Activated CD4-positive, alpha-beta T cell treated with anti-CD3 and anti-CD28 coated beads for 48 hours (primary cell): ENCODE data around the gene HRG.
A peak's percentile ranks its signal among the peaks of the same experiment; 100 is the strongest.
"Not testable (repeated sequence)": the region's sequence is repeated elsewhere in the genome, so short reads cannot be mapped to it uniquely, and the experiment has no call there.

Experiments
- DNase-seq: peaks from one replicate; pipeline ENCODE4 v3.0.0-alpha.2; 2020

HRG gene

GRCh38 chr3:186665625-186666188, at the start of gene HRG:
TSS of gene HRG (plus strand) at chr3:186666014. CDS start at chr3:186666032, 18 bp downstream.
- no peak for DNase-seq

GRCh38 chr3:186616299-186616617, 49.6 kb upstream of the HRG start:
- DNase-seq = no peak

- DNase-seq = peak; percentile 92
Measured at GRCh38 chr3:186617036-186617946, 48.5 kb upstream of the HRG start.

- DNase-seq = no peak
Measured at GRCh38 chr3:186618318-186618938, 47.4 kb upstream of the HRG start.

- no peak for DNase-seq
Measured at GRCh38 chr3:186619787-186620212, 46.0 kb upstream of the HRG start.

GRCh38 chr3:186620213-186621092, 45.4 kb upstream of the HRG start:
- DNase-seq = no peak

GRCh38 chr3:186621894-186622650, 43.7 kb upstream of the HRG start:
- DNase-seq = no peak

GRCh38 chr3:186622651-186623310, 43.0 kb upstream of the HRG start:
- no peak for DNase-seq

- no peak for DNase-seq
Measured at GRCh38 chr3:186624598-186624997, 41.2 kb upstream of the HRG start.

- DNase-seq = no peak
Measured at GRCh38 chr3:186625600-186626042, 40.2 kb upstream of the HRG start.

- DNase-seq = no peak
Measured at GRCh38 chr3:186626254-186626847, 39.5 kb upstream of the HRG start.

- DNase-seq = no peak
Measured at GRCh38 chr3:186627852-186628414, 37.9 kb upstream of the HRG start.

- DNase-seq = no peak
Measured at GRCh38 chr3:186628756-186629155, 37.1 kb upstream of the HRG start.

- DNase-seq = no peak
Measured at GRCh38 chr3:186630950-186631641, 34.7 kb upstream of the HRG start.

- DNase-seq = no peak
Measured at GRCh38 chr3:186633481-186633880, 32.3 kb upstream of the HRG start.

GRCh38 chr3:186634207-186634606, 31.6 kb upstream of the HRG start:
- not testable (repeated sequence) for DNase-seq

- no peak for DNase-seq
Measured at GRCh38 chr3:186635532-186635931, 30.3 kb upstream of the HRG start.

- DNase-seq = no peak
Measured at GRCh38 chr3:186636536-186636935, 29.3 kb upstream of the HRG start.

- DNase-seq = no peak
Measured at GRCh38 chr3:186637686-186638085, 28.1 kb upstream of the HRG start.

GRCh38 chr3:186638259-186638658, 27.6 kb upstream of the HRG start:
- no peak for DNase-seq
